Sciatic nerve (tissue), 2 donors: Measurements from ENCODE around the gene ARHGEF3. TPM values are rescaled to one million over a fixed set of nuclear protein-coding genes. Genes with fewer than 3 reads are reported as not detected.
A peak's percentile ranks its signal among the peaks of the same experiment; 100 is the strongest.
"Not testable (repeated sequence)": the region's sequence is repeated elsewhere in the genome, so short reads cannot be mapped to it uniquely, and the experiment has no call there.

Experiments used
- ATAC-seq: fragments of 200-7000 bp; cut with Tn5 transposase; one replicate; pipeline ENCODE4 v1.9.1; 2020; ENCODE audit warnings: mild to moderate bottlenecking, moderate library complexity
- DNase-seq: peaks from one replicate; pipeline ENCODE4 v3.0.0-alpha.2; 2020; ENCODE audit warnings: low spot score
- intact Hi-C: fragments of 100-400 bp; cut with DNase I; formaldehyde crosslinking; loops from one replicate; pipeline ENCODE4 v1.14.2; 2022
- total RNA-seq: library from RNA; stranded (reverse); fragmentation: NEBNext Ultra II Directional; extraction: Animal tissue kit (Norgen Biotek cat#: 25700); gene quantifications from one replicate; pipeline ENCODE4 v1.2.1, GENCODE V29; 2021
- donor health status: DM: no; HTN: no; CAD: no.
- donor health status: DM: no; HTN: no; CAD: no.

ARHGEF3 gene
- total RNA-seq, 1 donor from 2014 or later, result 27.5 TPM

- ATAC-seq, DNase-seq, intact Hi-C loops: not testable (repeated sequence)
Observed at GRCh38 chr3:56758042-56758441, 43.7 kb downstream of the ARHGEF3 start.

GRCh38 chr3:56754741-56755417 is 46.9 kb downstream of the ARHGEF3 start:
- intact Hi-C loops, result no loop called here
- peak; percentile 34 for ATAC-seq
- no peak for DNase-seq

GRCh38 chr3:56753206-56753820 is 48.4 kb downstream of the ARHGEF3 start:
- intact Hi-C loops, result no loop called here
- DNase-seq (no peak), ATAC-seq (no peak)

- no peak for DNase-seq
- intact Hi-C loops, result no loop called here
- ATAC-seq, result no peak
Observed at GRCh38 chr3:56751056-56751707, 50.6 kb downstream of the ARHGEF3 start.

DNA sequence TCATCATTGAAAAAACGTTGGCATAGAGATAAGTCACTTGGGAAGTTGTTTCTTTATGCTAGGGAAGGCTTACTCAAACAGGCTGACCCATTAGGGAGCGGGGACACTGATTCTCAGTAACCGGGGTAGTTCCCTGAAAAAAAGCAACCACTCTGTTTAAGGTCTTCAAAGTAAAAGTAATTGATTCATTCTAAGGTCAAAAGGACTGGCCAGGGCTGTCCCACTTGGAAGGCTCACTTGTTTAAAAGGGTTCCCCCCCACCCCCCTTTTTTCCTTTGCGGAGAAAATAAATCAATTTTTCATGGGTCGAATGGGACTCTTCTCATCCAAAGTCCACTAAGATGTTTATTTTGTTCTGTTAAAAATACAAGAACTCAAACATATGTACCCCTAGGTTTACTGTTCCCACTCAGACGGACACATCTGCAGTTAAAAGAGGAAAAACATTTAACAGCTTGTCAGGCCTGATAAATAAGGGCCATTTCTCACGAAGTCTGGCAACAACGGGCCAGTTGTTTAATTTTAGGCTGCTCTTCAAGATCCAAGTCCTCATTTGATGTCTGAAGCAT is 53.0 kb downstream of the ARHGEF3 start:
- DNase-seq, result no peak
- ATAC-seq, result peak; percentile 97
- intact Hi-C loops, result no loop called here

- intact Hi-C loops, result no loop called here
- ATAC-seq (no peak), DNase-seq (no peak)
Observed at GRCh38 chr3:56747150-56747549, 54.6 kb downstream of the ARHGEF3 start.

DNA sequence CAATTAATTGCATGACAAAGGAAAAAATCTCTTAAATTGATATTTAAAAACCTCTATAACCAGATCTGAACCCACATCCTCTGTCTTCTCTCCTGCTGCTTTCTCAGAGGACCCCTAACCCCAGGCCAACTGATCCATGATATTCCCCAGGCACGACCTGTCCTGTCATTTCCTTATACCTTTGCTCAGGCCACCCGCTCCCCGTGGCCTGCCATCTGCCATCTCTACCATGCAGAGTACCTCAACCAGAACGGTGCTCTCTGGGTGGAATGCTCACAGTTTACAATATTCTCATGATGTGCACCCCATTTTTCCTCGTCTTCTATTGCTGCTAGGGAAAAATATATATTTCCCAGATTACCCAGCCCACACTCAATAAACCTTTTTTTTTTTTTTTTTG is 57.7 kb downstream of the ARHGEF3 start:
- ATAC-seq, result no peak
- intact Hi-C loops, result no loop called here
- DNase-seq, result no peak

DNA sequence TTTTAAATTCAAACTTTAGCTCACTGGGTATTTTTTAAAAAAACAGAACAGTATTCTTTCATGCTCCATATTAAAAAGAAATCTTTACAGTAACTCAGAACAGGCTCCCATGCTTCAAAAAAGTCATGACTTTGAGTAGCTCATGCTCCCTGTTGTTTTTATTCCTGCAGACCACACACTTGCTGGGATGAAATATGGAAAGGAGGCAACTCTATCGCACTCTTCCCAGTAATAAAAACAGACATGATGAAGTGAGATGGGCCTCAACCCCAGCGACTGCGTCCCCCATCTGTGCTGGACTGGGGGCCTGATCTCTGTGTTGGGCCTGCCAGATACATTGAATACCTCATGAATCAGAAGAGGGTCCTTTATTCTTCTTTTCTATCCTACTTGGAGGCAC is 58.9 kb downstream of the ARHGEF3 start:
- no peak for DNase-seq
- no peak for ATAC-seq
- intact Hi-C loops, result no loop called here

GRCh38 chr3:56739036-56739435 is 62.7 kb downstream of the ARHGEF3 start:
- intact Hi-C loops, result no loop called here
- DNase-seq (no peak), ATAC-seq (no peak)

DNA sequence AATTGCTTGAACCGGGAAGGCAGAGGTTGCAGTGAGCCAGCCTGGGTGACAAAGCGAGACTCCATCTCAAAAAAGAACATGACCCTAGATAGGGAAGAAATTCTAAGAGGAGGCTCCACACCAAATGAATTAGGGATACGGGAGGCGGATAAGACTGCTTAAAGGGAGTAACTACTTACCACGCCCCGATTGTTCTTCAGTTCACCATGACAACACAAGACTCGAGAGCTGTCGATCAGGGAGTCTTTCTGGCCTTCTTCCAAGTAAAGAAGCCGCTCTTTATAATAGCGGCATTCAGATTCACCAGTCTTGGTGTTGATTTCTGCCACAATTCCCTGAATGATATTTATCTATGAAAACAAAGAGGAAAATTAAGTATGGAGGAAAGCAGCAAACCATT is 64.7 kb downstream of the ARHGEF3 start:
- no peak for ATAC-seq
- intact Hi-C loops, result no loop called here
- DNase-seq, result no peak

DNA sequence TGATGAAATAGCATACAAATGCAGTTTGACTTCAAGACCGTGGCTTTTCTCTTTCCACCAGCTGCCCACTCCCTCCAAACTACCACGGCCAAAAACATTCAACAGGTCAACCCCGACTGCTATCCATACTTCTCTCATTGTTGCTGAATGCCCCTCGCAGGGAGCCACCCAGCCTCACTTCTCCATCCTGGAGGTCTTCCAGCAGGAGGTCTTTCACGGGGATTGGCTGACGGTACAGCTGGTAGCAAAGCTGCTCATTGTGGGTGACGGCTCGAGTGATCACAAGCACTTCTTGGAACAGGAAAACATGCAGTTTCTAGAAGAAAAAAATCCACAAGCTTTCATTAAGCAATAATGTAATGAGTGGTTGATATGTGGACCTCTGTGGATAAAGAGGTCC is 69.6 kb downstream of the ARHGEF3 start:
- intact Hi-C loops, result no loop called here
- DNase-seq, result no peak
- no peak for ATAC-seq

- DNase-seq, result no peak
- intact Hi-C loops, result no loop called here
- no peak for ATAC-seq
Observed at GRCh38 chr3:56725175-56725574, 76.6 kb downstream of the ARHGEF3 start.

DNA sequence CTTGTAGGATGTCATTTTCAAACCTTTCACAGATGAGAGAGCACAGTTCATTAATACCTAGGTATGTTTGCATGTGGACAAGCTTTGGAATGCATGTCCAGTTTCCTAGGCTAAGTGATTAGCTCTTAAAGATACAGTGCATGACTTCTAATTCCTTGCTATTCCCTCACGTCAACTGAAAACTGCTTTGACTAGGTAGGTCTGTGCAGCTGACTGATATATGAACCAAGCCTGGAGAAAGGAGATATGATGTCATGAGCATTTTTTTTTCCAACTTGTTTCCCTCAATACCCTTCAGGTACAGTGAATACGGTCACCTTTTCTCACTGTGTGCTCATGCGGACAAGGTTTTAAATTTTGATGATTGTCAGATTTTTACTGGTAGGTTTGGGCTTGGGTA is 77.1 kb downstream of the ARHGEF3 start:
- intact Hi-C loops, result no loop called here
- ATAC-seq (no peak), DNase-seq (no peak)

- DNase-seq (no peak), ATAC-seq (no peak)
- intact Hi-C loops, result no loop called here
Observed at GRCh38 chr3:56720849-56721248, 80.9 kb downstream of the ARHGEF3 start.

DNA sequence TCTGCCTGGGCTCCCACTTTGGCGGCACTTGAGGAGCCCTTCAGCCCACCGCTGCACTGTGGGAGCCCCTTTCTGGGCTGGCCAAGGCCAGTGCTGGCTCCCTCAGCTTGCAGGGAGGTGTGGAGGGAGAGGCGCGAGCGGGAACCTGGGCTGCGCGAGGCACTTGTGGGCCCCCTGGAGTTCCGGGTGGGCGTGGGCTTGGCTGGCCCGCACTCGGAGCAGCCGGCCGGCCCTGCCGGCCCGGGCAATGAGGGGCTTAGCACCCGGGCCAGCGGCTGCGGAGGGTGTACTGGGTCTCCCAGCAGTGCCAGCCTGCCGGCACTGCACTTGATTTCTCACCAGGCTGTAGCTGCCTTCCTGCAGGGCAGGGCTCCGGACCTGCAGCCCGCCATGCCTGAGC is 82.9 kb downstream of the ARHGEF3 start:
- ATAC-seq, intact Hi-C loops, DNase-seq: not testable (repeated sequence)

DNA sequence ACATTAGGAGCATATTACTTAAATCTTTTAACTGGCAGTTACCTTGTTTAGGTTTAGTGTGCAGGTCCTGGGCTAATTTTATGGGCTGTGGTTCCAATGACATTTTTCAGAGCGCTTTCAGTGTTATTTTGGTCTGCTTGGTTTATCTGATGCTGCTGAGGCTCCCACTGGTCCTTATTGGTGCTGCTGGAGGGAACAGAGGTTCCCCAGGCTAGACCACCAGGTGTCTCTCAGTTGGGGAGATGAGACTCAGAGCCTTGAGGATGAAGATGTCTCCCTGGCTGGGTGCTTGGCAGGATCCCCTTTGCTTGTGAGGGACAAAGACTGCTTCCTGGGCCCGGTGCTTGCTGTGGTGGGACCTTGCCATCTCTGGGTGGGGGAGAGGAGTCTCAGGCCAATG is 90.4 kb downstream of the ARHGEF3 start:
- ATAC-seq (no peak), DNase-seq (no peak)
- intact Hi-C loops, result no loop called here

DNA sequence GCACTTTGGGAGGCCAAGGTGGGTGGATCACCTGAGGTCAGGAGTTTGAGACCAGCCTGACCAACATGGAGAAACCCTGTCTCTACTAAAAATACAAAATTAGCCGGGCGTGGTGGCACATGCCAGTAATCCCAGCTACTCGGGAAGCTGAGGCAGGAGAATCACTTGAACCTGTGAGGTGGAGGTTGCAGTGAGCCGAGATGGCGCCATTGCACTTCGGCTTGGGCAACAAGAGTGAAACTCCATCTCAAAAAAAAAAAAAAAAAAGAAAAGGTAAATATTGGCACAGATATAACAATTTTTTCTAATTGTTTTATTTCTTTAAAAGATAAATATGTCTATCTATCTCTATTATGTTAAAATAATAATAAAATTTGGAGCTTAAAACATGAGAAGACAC is 94.3 kb downstream of the ARHGEF3 start:
- intact Hi-C loops, DNase-seq, ATAC-seq: not testable (repeated sequence)

GRCh38 chr3:56706629-56707028 is 95.1 kb downstream of the ARHGEF3 start:
- DNase-seq, result no peak
- no peak for ATAC-seq
- intact Hi-C loops, result no loop called here

DNA sequence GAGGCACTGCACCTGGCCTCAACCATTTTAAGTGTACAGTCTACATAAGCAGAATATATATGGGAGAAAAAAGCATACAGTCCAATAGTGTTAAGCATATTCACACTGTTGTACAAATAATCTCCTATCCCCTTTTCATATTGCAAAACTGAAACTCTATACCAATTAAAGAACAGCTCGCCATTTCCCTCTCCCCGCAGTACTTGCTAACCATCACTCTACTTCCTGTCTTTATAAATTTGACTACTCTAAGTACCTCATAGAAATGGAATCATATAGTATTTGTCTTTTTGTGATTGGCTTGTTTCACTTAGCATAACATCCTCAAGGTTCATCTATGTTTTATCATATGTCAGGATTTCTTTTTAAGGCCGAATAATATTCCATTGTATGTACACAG is 97.0 kb downstream of the ARHGEF3 start:
- intact Hi-C loops, result loop anchor here (5.0 kb wide), 1 partner anchor 283 kb away; no protein-coding TSS in a partner anchor
- ATAC-seq, result no peak
- DNase-seq, result no peak
